HS-27A (cell line): Measurements from ENCODE around the gene TANC1.

ENCODE experiments used
- DNase-seq: peaks from one replicate; pipeline ENCODE4 v3.0.0-alpha.2; 2012; ENCODE audit warnings: low read depth, missing footprints

The TANC1 gene

GRCh38 chr2:159225025-159226016 is 256.9 kb downstream of the TANC1 start:
- no peak for DNase-seq

GRCh38 chr2:159226059-159226461 is 257.6 kb downstream of the TANC1 start:
- DNase-seq, result no peak

GRCh38 chr2:159226608-159227385 is 258.4 kb downstream of the TANC1 start:
- DNase-seq, result no peak

- DNase-seq, result no peak
Observed at GRCh38 chr2:159227467-159227866, 259.0 kb downstream of the TANC1 start.

- DNase-seq, result no peak
Observed at GRCh38 chr2:159228081-159228581, 259.7 kb downstream of the TANC1 start.

GRCh38 chr2:159229476-159230144 is 261.2 kb downstream of the TANC1 start:
- no peak for DNase-seq

GRCh38 chr2:159230145-159230877 is 261.9 kb downstream of the TANC1 start:
- DNase-seq, result no peak

- DNase-seq, result no peak
Observed at GRCh38 chr2:159232456-159233170, 264.2 kb downstream of the TANC1 start.

- DNase-seq, result no peak
Observed at GRCh38 chr2:159234868-159235267, 266.4 kb downstream of the TANC1 start.

GRCh38 chr2:159243529-159243928 is 275.1 kb downstream of the TANC1 start:
- DNase-seq, result no peak

GRCh38 chr2:159246325-159246988 is 278.0 kb downstream of the TANC1 start:
- DNase-seq, result no peak

- peak; percentile 19 for DNase-seq
Observed at GRCh38 chr2:159249990-159250715, 281.7 kb downstream of the TANC1 start.

GRCh38 chr2:159251296-159252173 is 283.1 kb downstream of the TANC1 start:
- DNase-seq, result no peak

- DNase-seq, result no peak
Observed at GRCh38 chr2:159252905-159253304, 284.5 kb downstream of the TANC1 start.

GRCh38 chr2:159256159-159256558 is 287.7 kb downstream of the TANC1 start:
- DNase-seq, result no peak

GRCh38 chr2:159262226-159262625 is 293.8 kb downstream of the TANC1 start:
- DNase-seq, result no peak

GRCh38 chr2:159262904-159263303 is 294.5 kb downstream of the TANC1 start:
- DNase-seq, result no peak

- DNase-seq, result no peak
Observed at GRCh38 chr2:159265171-159265576, 296.7 kb downstream of the TANC1 start.
